ENCODE measurements around the gene WDR45B. TPM values are rescaled to one million over a fixed set of nuclear protein-coding genes. Genes with fewer than 3 reads are reported as not detected.

The WDR45B gene
- total RNA-seq, 2 experiments from 2014 or later, result 74.1 to 74.8 TPM

DNA sequence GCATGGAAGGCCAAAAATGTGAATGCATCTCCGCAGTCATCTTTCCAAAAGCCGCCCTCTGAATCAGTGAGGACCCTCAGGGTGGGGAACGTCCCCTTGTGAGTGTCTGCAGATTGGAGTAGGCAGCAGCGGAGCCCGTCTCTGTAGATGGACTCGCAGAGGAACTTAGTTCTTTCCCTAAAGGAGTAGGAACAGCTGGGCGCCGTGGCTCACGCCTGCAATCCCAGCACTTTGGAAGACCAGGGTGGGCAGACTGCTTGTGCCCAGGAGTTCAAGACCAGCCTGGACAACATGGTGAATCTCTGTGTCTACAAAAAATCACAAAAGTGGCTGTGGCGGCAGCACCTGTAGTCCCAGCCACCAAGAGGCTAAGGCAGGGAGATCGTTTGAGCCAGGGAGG, 53.7 kb downstream of the WDR45B start:
- Mint-ChIP-seq H3K27ac (peak overlapping the region; percentile 63), H3K4me3 (peak overlapping the region; percentile 71), H3K9me3 (ENCODE audit: low read depth) (no peaks in the 10 kb centered on the region), H3K27me3 (no peaks in the 10 kb centered on the region), H3K36me3 (ENCODE audit: low read depth) (peaks cover 29% of the 10 kb centered on the region), H3K4me1 (peaks cover 40% of the 10 kb centered on the region)
- POLR2A ChIA-PET, result no interaction called here
- DNase-seq (no peak), ATAC-seq (no peak)
- CTCF ChIA-PET, result interaction anchor here (0.7 kb wide), 1 partner anchor 10 kb away, joined by 5 read pairs; no protein-coding TSS in a partner anchor
- intact Hi-C loops (cut with DNase I, micrococcal nuclease), result loop anchor here in 1 of 2 experiments (5.0 kb wide), 1 partner anchor 53 kb away; the partner anchor contains the start of gene WDR45B

DNA sequence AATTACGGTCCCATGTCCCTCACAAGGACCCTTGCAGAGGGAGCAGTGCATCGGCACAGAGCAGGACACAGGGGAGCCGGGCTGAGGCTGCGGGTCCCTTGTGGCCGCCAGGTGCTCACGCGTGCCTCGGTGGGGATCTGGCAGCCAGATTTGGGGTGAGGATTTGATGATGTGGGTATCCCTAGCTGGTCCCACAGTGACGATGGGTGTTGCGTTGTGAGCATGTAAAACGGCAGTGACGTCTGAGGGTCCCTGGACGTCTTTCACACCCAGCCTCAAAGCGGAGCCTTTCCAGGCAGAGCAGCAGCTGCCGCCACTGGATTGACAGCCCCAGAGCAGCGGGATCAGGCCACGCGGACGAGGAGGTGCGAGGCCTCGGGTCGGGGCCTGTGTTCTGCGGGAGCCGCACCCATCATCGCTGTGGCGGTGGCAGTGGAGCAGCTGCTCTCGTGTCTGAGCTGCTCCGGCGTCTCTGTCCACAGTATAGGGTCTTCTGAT, 54.6 kb downstream of the WDR45B start:
- Mint-ChIP-seq H3K4me3 (peak overlapping the region; percentile 71), H3K27ac (peak overlapping the region; percentile 98), H3K9me3 (ENCODE audit: low read depth) (no peaks in the 10 kb centered on the region), H3K36me3 (ENCODE audit: low read depth) (peaks cover 29% of the 10 kb centered on the region), H3K4me1 (peaks cover 42% of the 10 kb centered on the region), H3K27me3 (no peaks in the 10 kb centered on the region)
- POLR2A ChIA-PET, result no interaction called here
- DNase-seq (no peak), ATAC-seq (no peak)
- CTCF ChIA-PET, result no interaction called here
- intact Hi-C loops (cut with DNase I, micrococcal nuclease), result loop anchor here (1.0 to 5.0 kb wide), 4 partner anchors 54 to 135 kb away; partner anchors contain the start of genes WDR45B (in 2 of the 2), FN3KRP (in 1 of the 2) and NARF (in 1 of the 2)

GRCh38 chr17:82592767-82593589, 55.3 kb downstream of the WDR45B start:
- DNase-seq, result peak; percentile 76
- Mint-ChIP-seq H3K4me3 (peak overlapping the region; percentile 71), H3K27ac (peak overlapping the region; percentile 98), H3K27me3 (no peaks in the 10 kb centered on the region), H3K36me3 (ENCODE audit: low read depth) (peaks cover 34% of the 10 kb centered on the region), H3K9me3 (ENCODE audit: low read depth) (no peaks in the 10 kb centered on the region), H3K4me1 (peaks cover 45% of the 10 kb centered on the region)
- ChIA-PET POLR2A (no interaction called here), CTCF (no interaction called here)
- intact Hi-C loops (cut with DNase I, micrococcal nuclease), result loop anchor here (1.0 to 5.0 kb wide), 4 partner anchors 54 to 135 kb away; partner anchors contain the start of genes WDR45B (in 2 of the 2), FN3KRP (in 1 of the 2) and NARF (in 1 of the 2)
- peak; percentile 25 for ATAC-seq

DNA sequence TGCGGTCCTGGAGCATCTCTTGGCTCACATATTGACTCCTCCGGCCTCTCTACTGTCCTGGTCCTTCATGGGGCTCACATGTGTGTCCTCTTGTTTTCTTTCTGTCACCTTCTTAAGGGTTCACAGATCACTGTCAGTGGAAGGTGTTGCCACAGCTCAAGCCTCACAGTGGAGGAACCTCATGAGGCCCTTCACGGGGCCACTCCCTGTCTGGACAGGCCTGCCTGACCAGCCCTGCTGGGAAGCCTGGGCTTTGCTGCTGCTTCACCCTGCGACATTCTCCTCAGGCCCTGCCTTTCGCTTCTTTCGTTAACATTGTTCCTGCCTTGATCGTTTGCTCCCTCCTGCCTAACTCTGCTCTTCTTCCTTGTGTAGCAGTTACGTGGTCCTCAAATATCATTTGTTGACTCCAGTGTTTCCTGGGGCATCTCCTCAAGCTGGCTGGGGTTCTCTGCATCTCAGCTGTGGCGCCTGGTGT, 55.9 kb downstream of the WDR45B start:
- Mint-ChIP-seq H3K9me3 (ENCODE audit: low read depth) (no peaks in the 10 kb centered on the region), H3K4me1 (peaks cover 51% of the 10 kb centered on the region), H3K36me3 (ENCODE audit: low read depth) (peaks cover 38% of the 10 kb centered on the region), H3K27ac (peak overlapping the region; percentile 98), H3K27me3 (no peaks in the 10 kb centered on the region), H3K4me3 (peak overlapping the region; percentile 71)
- intact Hi-C loops (cut with DNase I, micrococcal nuclease), result loop anchor here in 1 of 2 experiments (5.0 kb wide), 1 partner anchor 55 kb away; the partner anchor contains the start of gene WDR45B
- POLR2A ChIA-PET, result no interaction called here
- DNase-seq (no peak), ATAC-seq (peak; percentile 7)
- CTCF ChIA-PET, result interaction anchor here (1.4 to 1.6 kb wide), 2 partner anchors 22 to 38 kb away, joined by 3 to 4 read pairs; no protein-coding TSS in a partner anchor

GRCh38 chr17:82590881-82591539, 57.2 kb downstream of the WDR45B start:
- Mint-ChIP-seq H3K4me1 (peaks cover 57% of the 10 kb centered on the region), H3K27ac (peak overlapping the region; percentile 98), H3K9me3 (ENCODE audit: low read depth) (no peaks in the 10 kb centered on the region), H3K4me3 (no peak overlapping the region), H3K36me3 (ENCODE audit: low read depth) (peaks cover 37% of the 10 kb centered on the region), H3K27me3 (no peaks in the 10 kb centered on the region)
- ATAC-seq, result no peak
- CTCF ChIA-PET, result interaction anchor here (0.6 to 1.6 kb wide), 3 partner anchors 22 to 37 kb away, joined by 3 to 4 read pairs (median 3); no protein-coding TSS in a partner anchor
- POLR2A ChIA-PET, result no interaction called here
- intact Hi-C loops (cut with DNase I, micrococcal nuclease), result loop anchor here in 1 of 2 experiments (5.0 kb wide), 1 partner anchor 56 kb away; the partner anchor contains the start of gene WDR45B
- no peak for DNase-seq

DNA sequence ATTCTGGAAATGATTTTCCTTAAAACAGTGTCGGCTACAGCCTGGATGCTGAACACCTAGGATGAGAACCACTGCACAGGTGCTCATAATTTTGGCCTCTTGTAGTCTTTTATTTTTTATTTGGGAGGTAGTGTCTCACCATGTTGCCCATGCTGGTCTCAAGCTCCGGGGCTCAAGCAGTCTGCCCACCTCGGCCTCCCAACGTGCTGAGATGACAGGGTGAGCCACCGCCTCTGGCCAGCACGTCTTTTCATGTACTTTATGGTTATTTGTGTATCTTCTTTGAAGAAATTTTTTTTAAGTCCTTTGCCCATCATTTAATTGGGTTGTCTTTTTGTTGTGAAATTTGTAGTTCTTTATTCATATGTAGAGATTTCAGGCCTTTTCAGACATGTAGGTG, 58.0 kb downstream of the WDR45B start:
- Mint-ChIP-seq H3K4me1 (peaks cover 59% of the 10 kb centered on the region), H3K27me3 (no peaks in the 10 kb centered on the region), H3K4me3 (no peak overlapping the region), H3K36me3 (ENCODE audit: low read depth) (peaks cover 39% of the 10 kb centered on the region), H3K9me3 (ENCODE audit: low read depth) (no peaks in the 10 kb centered on the region), H3K27ac (peak overlapping the region; percentile 98)
- ATAC-seq, result no peak
- no peak for DNase-seq
- intact Hi-C loops (cut with DNase I, micrococcal nuclease), result loop anchor here in 1 of 2 experiments (5.0 kb wide), 1 partner anchor 57 kb away; the partner anchor contains the start of gene WDR45B
- ChIA-PET POLR2A (no interaction called here), CTCF (interaction anchor here (0.6 kb wide), 1 partner anchor 68 kb away, joined by 3 read pairs; no protein-coding TSS in a partner anchor)

GRCh38 chr17:82589851-82590180, 58.4 kb downstream of the WDR45B start:
- Mint-ChIP-seq H3K27ac (peak overlapping the region; percentile 98), H3K9me3 (ENCODE audit: low read depth) (no peaks in the 10 kb centered on the region), H3K4me1 (peaks cover 56% of the 10 kb centered on the region), H3K27me3 (no peaks in the 10 kb centered on the region), H3K36me3 (ENCODE audit: low read depth) (peaks cover 35% of the 10 kb centered on the region), H3K4me3 (no peak overlapping the region)
- ChIA-PET POLR2A (no interaction called here), CTCF (interaction anchor here (0.6 kb wide), 1 partner anchor 68 kb away, joined by 3 read pairs; no protein-coding TSS in a partner anchor)
- intact Hi-C loops (cut with DNase I, micrococcal nuclease), result loop anchor here in 1 of 2 experiments (5.0 kb wide), 1 partner anchor 57 kb away; the partner anchor contains the start of gene WDR45B
- no peak for DNase-seq
- no peak for ATAC-seq

DNA sequence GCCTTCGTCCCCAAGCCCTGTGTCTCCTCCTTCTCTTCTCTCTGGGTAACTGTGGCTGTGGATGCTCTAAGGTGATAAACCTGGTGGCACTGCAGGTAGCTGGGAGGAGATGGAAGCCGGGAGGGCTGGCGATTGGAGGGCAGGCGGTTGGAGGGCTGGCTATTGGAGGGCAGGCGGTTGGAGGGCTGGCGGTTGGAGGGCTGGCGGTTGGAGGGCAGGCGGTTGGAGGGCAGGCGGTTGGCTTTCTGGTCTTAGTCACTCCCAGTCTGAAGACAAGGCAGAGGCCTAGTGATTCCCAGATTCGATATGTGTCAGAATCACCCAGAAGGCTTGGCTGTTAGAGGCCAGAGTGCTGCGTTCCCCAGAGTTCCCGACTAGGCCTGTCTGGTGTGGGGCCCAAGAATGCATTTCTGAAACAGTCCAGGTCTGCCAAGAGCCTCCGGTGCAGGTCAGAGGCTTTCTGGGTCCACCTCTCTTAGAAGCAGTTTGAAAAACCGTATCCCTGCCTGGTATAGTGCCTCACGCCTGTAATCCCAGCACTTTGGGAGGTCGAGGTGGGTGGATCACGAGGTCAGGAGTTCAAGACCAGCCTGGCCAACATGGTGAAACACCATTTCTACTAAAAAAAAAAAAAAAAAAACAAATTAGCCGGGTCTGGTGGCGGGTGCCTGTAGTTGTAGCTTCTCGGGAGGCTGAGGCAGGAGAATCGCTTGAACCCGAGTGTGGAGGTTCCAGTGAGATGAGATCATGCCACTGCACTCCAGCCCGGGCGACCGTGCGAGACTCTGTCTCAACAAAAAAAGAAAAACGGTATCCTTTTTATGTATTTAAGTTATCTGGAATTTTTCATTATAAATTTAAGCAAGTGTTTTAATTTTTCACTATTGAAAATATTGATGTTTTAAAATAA, 59.7 kb downstream of the WDR45B start:
- H3K4me1 Mint-ChIP-seq, result peaks cover 43% of the 10 kb centered on the region
- H3K9me3 Mint-ChIP-seq (ENCODE audit: low read depth), result no peaks in the 10 kb centered on the region
- CTCF ChIA-PET, result no interaction called here
- POLR2A ChIA-PET, result interaction anchor here (0.7 kb wide), 1 partner anchor 347 kb away, joined by 3 read pairs; no protein-coding TSS in a partner anchor
- H3K27me3 Mint-ChIP-seq, result no peaks in the 10 kb centered on the region
- intact Hi-C loops (cut with DNase I, micrococcal nuclease), result no loop called here
- ATAC-seq, result no peak
- H3K27ac Mint-ChIP-seq, result peak overlapping the region; percentile 67
- DNase-seq, result no peak
- peaks cover 32% of the 10 kb centered on the region for H3K36me3 Mint-ChIP-seq (ENCODE audit: low read depth)
- no peak overlapping the region for H3K4me3 Mint-ChIP-seq

DNA sequence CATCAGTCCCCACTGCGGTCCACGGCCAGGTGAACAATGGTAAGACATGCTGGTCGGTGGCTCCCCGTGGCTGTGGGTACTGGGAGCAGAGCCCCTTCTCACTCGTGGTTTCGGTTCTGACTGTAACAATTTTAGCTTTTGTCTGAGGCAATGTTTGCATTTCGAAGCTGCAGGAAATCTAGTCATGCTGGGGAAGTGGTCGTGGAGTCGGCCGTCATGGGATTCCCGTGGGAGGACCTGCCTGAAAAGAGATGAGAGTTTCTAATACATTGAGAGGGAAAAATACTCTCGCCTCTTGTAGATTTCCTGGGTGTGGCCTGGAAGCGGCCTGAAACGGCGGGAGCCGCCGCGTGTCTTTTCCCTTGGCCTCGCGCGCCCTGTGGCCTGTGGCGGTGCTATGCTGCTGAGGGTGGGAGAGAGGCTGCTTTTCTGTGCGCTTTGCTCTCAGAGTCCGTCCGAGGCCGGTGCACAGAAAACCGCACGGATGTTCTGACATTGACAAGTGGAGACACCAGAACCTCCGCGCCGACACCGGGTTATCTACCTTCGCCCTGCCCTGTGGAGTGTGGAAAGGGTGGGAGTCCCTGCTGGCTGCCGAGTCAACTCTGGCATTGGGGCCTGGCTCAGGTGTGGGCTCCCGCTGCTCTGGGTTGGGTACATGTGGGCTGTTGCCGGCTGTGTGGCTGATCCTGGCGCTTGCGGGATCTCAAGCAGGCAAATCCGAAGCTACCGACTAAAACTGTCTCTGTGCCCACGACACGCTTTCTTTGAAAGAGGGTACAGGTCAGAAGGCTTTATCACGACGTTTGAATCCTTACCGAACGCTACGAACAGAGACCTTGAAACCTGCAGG, 60.8 kb downstream of the WDR45B start:
- peak overlapping the region; percentile 72 for H3K27ac Mint-ChIP-seq
- DNase-seq, result peak; percentile 24
- no peak overlapping the region for H3K4me3 Mint-ChIP-seq
- intact Hi-C loops (cut with DNase I, micrococcal nuclease), result no loop called here
- peaks cover 32% of the 10 kb centered on the region for H3K4me1 Mint-ChIP-seq
- H3K27me3 Mint-ChIP-seq, result no peaks in the 10 kb centered on the region
- peaks cover 32% of the 10 kb centered on the region for H3K36me3 Mint-ChIP-seq (ENCODE audit: low read depth)
- ChIA-PET CTCF (interaction anchor here (0.6 kb wide), 1 partner anchor 717 kb away, joined by 3 read pairs; no protein-coding TSS in a partner anchor), POLR2A (no interaction called here)
- H3K9me3 Mint-ChIP-seq (ENCODE audit: low read depth), result no peaks in the 10 kb centered on the region
- ATAC-seq, result no peak

Measured in activated CD4-positive, alpha-beta T cell treated with anti-CD3 and anti-CD28 coated beads for 36 hours (primary cell).